ENCODE measurements around the gene ATP6V1B1.

DNA sequence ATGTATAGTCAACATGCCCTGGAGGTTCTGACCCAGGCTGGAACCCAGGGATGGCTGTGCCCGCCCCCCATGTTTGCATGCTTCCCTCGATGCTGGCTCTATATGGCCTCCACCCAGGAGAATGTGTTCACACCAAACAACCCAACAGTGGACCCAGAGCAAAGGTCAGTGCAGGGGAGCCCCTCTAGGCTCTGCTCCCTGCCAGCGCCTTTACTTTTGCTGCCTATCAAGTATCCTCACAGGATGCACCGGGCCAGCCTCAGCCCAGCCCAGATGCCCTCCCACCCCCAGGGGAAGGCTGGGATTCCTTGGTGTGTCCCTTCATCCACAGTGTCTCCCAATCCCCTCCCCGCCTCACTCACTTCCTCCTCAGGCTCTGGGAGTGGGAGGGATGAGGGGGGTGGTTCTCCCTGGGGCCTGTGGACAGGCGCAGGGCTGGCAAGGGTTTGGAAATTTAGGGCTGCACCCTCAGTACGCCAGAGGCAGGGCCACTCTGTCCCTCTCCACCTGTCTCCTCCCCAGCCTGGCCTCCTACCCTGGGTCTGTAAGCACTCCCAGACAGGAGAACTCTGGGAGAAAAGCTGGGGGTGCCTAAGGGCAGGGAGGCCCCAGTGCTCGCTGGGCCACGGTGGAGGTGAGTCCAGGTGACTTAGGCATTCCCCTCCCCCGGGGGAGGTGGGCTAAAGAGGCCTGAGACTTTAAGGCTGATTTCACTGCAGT is 2.3 kb downstream of the ATP6V1B1 start:
- TF ChIP-seq, protein P1, sequence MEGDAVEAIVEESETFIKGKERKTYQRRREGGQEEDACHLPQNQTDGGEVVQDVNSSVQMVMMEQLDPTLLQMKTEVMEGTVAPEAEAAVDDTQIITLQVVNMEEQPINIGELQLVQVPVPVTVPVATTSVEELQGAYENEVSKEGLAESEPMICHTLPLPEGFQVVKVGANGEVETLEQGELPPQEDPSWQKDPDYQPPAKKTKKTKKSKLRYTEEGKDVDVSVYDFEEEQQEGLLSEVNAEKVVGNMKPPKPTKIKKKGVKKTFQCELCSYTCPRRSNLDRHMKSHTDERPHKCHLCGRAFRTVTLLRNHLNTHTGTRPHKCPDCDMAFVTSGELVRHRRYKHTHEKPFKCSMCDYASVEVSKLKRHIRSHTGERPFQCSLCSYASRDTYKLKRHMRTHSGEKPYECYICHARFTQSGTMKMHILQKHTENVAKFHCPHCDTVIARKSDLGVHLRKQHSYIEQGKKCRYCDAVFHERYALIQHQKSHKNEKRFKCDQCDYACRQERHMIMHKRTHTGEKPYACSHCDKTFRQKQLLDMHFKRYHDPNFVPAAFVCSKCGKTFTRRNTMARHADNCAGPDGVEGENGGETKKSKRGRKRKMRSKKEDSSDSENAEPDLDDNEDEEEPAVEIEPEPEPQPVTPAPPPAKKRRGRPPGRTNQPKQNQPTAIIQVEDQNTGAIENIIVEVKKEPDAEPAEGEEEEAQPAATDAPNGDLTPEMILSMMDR (conservative IDR thresholded peaks at IDR 0.05), result no peak
- TF ChIP-seq EZH2 (IDR thresholded peaks at IDR 0.05; ENCODE audit: low read depth), result no peak
